GM18508 (cell line): ENCODE data around the gene SMCO2.

ENCODE experiments used
- ATAC-seq: cut with Tn5 transposase; IDR thresholded peaks from one replicate; pipeline ENCODE4 v1.9.1; 2021; ENCODE audit warnings: moderate number of reproducible peaks; ENCODE audit not compliant: insufficient read depth, unreplicated experiment

SMCO2 gene

DNA sequence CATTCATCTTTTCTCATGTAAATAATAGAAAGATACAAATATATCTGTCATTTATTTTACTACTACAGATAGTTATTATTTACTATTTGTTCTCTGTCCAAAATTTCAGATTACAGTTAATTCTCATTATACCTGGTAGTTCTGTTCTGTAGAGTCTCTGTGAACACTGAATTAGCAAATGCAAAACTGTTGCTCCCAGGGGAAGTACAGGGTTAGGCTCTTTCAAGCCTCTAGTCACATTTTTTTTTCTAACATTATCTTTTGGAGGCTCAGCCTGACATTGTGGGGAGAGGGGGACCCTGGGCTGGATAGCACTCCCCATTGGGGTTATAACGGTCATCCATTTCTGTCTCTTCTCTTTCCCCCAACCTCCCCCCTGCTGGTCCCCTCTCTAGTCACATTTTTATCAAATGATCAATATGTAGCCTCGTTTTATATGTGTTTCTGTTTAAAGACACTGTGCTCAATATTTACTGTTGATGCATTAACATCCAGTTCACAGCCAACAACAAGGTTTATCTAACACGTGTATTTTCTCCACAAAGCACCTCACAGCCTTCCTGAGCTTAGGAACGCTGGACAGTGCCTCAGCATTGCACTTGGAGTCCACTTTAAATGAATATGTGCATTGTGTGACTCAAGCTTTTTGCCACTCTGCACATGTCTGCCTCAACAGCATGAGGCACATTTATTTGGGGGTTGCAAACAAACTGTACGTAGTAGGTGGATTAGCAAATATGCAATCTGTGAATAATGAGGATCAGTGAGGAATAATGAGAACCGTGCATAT lies 4.7 kb downstream of the SMCO2 start:
- no peak for ATAC-seq

DNA sequence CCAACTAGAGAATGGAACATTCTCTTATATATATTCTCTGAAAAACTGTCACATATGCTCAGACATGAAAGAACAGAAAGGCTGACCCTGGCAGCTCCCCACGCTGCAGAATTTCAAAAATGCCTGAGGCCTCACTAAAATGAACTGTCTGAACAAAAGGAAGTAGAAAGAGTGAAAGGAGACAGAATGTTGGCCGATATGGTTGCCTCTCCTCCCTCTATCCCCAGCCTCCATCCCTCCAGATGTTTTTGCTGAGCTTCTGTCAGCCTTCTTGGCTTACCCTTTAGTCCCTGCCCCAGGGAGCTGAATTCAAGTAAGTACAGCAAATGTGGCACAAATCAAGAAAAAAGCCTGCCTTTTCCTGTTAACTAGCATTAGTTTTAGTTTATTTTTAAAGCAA lies 6.9 kb downstream of the SMCO2 start:
- no peak for ATAC-seq

DNA sequence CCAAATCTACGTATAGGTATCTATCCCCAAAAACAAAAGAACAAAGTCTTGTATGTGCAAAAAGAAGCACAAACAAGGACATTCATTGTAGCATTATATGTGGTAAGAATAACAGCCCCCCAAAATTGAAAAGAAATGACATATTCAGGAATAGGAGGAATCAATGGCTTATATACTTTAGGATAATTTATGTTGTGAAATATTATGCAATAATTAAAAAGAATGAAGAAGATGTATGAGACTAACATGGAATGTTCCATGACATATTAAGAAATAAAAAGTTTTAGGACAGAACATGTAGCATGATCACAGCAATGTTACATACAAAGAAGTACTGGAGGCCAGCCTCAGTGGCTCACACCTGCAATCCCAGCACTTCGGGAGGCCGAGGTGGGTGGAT lies 9.1 kb downstream of the SMCO2 start:
- no peak for ATAC-seq

DNA sequence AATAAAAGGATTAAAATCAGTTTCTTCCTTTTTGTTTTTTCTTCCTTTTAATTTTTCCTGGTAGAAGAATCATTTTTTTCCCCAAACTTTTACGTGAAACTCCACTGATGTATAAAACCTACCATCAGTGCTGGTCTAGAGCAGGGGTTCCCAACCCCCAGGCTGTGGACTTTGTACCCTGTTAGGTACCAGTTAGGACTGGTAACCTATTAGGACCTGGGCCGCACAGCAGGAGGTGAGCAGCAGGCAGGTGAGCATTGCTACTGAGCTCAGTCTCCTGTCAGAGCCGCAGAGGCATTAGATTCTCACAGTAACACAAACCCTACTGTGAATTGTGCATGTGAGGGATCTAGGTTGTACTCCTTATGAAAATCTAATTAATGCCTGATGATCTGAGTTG lies 10.1 kb downstream of the SMCO2 start:
- ATAC-seq: no peak

DNA sequence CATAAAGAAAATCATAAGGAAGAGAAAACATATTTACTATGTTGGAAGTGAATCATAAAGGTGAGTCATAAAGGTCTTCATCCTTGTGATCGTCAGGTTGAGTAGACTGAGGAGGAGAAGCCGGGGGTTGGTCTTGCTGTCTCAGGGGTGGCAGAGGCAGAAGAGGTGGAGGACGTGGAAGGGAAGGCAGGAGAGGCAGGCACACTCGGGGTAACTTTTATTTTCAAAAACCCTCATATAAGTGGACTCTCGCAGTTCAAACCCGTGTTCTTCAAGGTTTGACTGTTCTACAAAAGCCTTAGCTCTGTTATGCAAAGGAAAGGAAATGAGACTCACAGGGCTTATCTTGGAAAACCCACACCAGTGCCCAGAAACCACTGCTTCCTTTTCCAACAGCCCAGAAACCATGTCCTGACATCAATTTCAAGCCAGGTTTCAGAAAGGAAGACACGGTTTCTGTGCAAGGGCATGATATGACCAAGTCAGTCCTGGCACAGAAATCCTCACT lies 14.0 kb downstream of the SMCO2 start:
- ATAC-seq: no peak

DNA sequence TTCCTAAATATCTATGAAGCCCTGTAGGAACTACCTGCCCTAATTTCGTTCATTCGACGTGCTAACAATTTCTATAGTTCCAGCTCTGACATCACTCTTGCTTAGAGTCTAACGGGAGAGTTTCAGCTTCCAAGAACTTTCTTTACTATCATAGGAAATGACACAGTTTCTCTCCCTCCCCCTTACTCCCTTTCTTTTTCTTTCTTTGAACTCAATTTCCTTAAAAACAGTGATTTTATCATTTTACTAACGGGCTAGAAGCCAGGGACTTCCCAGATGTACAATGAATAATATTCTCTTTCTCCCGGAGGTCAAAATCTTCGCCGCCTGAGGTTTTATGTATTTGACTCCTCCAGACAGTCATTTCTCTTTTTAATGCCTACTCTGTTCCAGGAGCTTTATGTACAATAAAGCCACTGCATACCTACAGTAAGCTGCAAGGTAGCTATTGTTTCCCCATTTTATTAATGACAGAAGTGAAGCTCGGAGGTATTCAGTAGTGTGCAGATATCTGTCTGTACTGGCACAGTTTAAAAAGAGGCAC lies 15.7 kb downstream of the SMCO2 start:
- no peak for ATAC-seq

DNA sequence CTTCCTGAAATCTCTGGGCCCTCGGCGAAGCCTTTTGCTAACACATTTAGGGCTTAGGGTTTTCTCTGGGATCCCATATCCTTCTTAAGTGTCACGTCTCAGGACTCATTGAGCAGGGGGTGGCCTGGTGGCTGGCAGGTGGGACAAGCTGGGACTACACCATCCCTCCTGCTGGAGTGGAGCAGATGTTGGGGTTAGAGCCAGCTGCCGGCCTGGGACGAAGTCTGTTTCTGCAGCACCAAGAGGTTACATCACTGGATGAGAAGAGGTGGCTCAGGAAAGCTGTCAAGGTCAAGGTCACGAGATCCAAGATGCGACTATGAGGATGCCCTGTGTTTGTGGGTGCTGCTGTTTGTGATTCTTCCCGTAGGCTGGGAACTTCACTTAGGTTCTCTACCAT lies 16.3 kb downstream of the SMCO2 start:
- ATAC-seq: no peak

DNA sequence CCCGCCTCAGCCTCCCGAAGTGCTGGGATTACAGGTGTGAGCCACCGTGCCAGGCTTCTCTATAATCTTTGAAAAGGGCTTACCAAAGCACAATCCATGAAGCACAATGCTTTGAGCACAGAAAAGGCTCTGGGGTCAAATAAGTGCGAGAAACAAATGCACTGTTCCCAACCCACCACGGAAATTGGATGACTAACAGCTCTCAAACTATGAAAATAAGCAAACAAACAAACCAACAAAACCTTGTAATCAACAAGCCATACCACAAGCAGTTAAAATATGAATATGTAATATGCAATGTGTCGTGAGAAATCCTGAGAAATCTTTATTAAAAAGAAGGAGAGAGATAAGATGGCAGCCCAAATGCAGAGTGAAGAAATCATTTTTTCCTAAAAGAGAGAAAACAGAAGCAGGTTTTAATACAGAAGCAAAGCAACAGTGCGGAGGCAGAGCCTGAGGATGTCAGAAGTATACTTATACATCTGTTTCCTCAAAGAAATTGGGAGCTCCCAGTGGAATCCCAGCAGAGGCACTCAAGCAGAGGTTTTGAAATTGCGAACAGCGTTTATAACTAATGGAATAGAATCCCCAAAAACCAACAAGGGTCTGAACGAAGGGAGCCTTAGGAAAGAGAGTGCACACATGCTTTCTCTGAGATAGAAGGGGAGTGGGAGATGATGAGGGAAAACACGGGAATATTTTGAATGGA lies 17.1 kb downstream of the SMCO2 start:
- no peak for ATAC-seq

DNA sequence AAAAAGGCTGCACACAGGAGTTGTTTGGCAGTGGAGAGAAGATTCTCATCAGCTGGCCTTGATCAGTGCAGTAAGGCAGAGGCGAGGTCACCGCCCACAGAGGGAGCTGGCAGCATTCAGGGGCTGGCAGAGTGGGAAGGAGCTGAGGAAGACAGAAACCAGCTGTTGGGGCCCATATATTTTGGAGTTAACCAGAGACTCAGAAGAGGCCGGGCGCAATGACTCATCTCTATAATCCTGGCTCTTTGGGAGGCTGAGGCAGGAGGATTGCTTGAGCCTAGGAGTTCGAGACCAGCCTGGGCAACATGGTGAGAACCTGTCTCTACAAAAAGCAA lies 17.7 kb downstream of the SMCO2 start:
- ATAC-seq: no peak

DNA sequence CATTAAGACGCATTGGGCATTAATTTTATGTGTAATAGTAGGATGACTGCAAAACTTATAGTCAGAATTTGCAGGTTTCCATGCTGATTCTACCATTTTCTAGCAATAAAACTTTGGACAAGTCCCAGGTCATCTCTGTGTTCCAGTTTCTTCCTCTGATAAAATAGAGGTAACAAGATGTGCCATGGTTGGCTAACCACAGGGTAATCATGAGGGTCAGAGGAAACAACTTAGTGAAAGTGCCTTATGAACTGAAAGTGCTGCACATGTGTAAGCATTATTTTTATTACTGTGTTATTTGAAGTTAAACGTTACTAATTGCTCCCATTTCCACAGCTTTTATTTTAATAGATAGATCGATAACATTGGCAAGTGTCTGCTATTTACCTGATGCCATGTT lies 21.1 kb downstream of the SMCO2 start:
- no peak for ATAC-seq

DNA sequence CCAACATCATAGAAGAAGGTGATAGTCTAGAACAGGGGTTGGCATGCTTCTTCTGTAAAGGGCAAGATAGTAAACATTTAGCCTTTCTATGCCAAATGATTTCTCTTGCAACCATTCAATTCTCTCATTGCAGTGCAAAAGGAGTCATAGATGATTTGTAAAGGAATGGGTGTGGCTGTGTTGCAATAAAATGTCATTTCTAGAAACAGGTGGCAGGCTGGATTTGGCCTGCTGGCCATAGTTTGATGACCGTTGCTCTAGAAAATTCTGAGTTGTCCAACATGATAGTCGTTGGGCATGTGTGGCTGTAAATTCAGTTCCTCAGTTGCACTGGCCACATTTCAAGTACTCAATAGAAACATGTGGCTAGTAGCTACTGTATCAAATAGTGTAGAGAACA lies 21.7 kb downstream of the SMCO2 start:
- no peak for ATAC-seq

DNA sequence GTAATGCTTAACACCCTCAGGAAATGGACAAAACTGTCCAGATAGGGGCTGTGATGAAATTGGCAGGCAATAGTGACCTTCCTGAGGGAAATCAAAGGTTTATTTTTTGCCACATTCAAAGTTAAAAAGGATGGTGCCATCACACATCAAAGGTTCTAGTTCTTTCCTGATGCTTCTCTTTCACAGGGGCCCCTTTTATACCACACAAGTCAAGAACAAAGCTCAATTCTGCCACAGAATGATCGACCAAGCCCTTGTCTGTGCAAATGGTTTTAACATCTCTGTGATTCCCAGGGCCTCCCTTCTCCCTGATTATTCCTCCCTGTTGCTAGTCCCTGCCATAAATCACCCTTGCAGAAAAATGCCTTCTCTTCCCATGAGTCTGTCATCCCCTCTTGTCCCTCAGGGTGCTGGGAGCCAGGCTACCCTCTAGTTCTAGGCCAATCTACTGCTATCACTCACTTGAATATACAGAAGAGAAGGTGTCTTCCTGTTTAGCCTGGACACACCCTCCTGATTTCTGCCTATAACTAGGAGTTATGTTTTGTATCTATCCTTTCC lies 22.7 kb downstream of the SMCO2 start:
- ATAC-seq: no peak

DNA sequence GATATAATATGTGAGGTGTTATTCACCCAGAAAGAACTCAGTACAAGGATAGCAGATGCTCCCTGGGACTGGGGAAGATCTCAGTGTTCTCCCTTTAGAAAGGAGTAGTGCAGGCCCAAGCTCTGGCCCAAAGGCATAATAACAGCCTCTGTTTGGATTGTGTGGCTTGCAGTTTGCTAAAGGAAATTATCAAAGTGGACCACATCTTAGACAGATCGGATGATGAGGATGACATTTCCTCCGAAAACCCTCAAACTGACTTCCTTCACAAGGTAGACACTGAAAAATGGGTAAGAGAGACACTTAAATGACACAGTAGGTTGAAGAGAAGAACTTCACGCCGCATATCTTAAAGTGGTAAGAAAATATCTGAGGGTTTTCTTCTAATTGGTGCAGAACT lies 26.1 kb downstream of the SMCO2 start:
- no peak for ATAC-seq

DNA sequence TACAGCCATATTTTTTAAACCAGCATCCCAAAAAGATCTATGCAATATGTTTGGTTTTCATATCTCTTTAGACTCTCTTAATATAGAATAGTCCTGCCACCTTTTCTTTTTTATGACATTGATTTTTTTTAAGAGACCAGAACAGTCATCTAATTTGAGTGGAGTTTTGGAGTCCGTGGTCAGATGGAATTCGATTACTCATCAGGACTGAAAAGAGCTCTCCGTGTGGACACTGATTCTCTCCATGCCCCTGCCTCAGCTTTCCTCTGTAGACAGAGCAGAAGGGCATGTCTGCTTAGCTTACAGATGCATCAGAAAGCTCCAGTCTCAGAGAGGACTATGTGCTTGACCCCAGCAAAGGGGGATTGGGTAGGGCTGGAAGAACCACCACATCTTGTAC lies 27.8 kb downstream of the SMCO2 start:
- ATAC-seq: no peak

DNA sequence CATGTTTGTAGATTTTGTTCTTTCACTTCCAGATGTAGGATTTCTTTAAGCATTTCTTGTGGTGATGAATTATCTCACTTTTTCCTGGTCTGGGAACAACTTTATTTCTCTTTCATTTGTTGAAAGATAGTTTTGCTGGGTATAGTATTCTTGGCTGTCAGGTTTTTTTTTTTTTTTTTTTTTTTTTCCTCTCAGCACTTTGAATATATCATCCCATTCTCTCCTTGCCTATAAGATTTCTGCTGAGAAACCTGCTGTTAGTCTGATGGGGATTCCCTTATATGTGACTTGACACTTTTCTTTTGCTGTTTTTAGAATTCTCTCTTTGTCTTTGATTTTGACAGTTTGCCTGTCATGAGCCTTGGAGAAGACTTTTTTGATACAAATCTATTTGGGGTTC lies 30.5 kb downstream of the SMCO2 start:
- ATAC-seq: no peak

DNA sequence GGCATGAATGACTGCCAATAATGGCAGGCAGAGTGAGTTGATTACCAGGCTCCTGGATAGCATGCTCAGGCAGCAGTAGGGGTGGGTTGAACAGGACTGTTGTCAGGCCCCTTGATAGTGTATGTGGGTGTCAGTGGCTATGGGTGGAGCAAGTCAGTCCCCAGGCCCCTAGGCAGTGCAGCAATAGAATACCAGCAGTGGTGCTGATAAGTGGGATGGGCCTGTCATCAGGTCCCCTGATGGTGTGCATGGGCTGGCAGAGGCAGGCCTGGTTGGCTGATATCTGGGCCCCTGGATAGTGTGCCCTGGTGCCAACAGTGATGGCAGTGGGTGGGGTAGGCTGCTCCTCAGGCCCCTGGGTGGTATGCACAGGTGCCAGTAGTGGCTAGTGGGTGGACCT lies 32.4 kb downstream of the SMCO2 start:
- ATAC-seq: no peak

DNA sequence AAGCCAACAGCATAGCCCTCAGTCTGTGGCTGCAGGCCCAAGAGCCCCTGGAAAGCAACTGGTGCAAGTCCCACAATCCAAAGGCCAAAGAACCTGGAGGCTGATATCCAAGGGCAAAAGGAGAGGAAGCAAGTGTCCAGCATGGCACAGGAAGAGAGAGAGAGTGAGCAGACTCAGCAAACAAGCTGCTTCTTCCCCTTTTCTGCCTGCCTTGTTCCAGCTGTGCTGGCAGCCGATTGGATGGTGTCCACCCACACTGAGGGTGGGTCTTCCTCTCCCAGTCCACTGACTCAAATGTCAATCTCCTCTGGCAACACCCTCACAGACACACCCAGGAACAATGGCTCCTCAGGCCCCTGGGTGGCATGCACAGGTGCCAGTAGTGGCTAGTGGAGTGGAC lies 33.5 kb downstream of the SMCO2 start:
- ATAC-seq: no peak

DNA sequence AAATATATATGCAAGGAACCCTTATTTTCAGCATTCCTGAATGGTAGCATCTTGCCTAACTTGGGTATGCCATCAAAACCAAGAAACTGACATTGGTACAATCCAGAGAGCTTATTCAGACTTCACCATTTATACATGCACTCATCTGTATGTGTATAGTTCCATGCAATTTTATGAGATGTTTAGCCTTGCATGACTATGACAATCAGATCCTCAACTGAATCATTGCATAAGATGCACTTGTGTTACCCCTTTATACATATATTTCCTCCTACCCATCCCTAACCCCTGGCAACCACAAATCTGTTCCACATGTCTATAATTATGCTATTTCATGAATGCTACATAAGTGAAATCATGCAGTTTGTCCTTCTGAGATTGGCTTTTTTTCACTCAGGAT lies 40.4 kb downstream of the SMCO2 start:
- ATAC-seq: no peak

DNA sequence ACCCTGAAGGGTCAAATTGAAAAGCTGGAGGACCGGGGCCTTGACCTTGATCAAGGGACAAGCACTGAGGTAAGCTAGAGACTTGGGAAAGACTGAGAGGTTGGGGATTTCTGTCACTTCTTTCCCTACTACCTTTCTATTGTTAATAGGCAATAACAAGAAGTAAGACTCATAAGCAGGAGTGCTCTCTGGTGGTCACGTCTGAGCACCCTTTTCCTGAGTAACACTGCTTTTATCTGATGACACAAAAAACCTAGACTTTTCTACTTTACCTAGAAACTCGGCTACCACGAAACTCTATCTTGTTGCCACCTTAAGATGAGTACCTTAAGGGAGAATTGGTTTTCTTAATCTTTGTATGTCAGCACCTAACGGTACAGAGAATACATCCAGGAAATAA lies 41.9 kb downstream of the SMCO2 start:
- ATAC-seq: no peak

DNA sequence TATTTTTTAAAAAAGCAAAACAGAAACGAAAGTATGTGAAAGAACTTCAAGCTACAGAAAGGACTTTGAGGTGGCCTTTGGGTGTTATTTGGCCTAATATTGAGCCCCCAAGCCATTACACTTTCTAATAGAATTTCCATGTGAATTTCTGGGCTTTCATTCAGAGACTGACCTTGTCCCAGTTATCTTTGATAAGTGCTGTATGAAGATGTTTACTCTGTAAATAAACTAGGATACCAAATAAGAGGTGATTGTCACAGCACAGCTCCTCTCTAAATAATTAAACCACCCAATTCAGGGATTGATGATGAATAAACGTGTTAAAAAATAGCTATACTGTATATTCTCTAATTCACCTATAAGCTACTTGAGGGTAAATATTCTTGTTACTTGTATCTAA lies 44.7 kb downstream of the SMCO2 start:
- no peak for ATAC-seq

DNA sequence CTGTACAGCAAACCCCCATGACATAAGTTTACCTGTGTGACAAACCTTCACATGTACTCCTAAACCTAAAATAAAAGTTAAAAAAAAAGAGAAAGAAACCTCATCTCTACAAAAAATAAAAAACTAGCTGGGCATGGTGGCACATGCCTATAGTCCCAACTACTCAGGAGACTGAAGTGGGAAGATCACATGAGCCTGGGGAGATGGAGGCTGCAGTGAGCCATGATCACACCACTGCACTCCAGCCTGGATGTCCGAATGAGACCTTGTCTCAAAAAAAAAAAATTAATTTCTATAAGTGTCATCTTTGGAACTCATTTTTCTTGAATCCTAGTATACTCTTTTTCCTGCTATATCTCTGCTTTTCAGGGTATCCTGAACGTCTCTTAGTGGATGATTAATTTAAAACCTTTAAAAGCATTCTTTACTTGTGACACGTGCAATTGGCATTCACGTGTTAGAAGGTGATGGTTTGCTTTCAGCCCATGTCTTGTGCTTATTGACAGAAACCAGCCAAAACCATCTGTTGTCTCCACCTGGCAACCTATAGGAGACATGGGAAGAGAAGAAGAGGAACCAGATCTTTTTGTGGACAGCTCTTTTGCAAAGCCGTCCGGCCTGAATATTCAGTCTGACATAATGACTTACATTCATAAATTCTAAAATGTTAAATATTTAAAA lies 46.9 kb downstream of the SMCO2 start:
- ATAC-seq: no peak
